Right cardiac atrium (tissue), 5 donors: ENCODE results near the gene GAS2L2. TPM values are rescaled to one million over a fixed set of nuclear protein-coding genes. Genes with fewer than 3 reads are reported as not detected.
"Not testable (repeated sequence)": the region's sequence is repeated elsewhere in the genome, so short reads cannot be mapped to it uniquely, and the experiment has no call there.

ENCODE experiments used
- ATAC-seq, 2 donors: fragments of 200-7000 bp; cut with Tn5 transposase; one replicate each; pipeline versions ENCODE4 v1.8.0 to v1.9.1; 2020; ENCODE audit warnings: moderate library complexity in 2 of 2, mild to moderate bottlenecking in 1 of 2
- DNase-seq, 3 donors: peaks; one replicate each; pipeline ENCODE4 v3.0.0-alpha.2; 2020
- H3K27ac ChIP-seq: one replicate; pipeline ENCODE4 v1.5.1; 2013; ENCODE audit warnings: mild to moderate bottlenecking, low read length, control low read depth, moderate library complexity
- H3K27me3 ChIP-seq: one replicate; pipeline ENCODE4 v1.6.1; 2013; ENCODE audit not compliant: control insufficient read depth, insufficient read depth
- H3K4me1 ChIP-seq: one replicate; pipeline ENCODE4 v1.6.1; 2013; ENCODE audit warnings: low read length; ENCODE audit not compliant: control insufficient read depth, insufficient read depth
- H3K4me3 ChIP-seq: one replicate; pipeline ENCODE4 v1.5.1; 2013; ENCODE audit warnings: low read length, control low read depth
- H3K9me3 ChIP-seq: one replicate; pipeline ENCODE4 v1.6.1; 2013; ENCODE audit warnings: low read length; ENCODE audit not compliant: control insufficient read depth
- WGBS: extraction: QIAGEN DNeasy Blood & Tissue Kit; methylation state at CpG from one replicate; pipeline ENCODE4 v1.1.7; 2013; 5-methylcytosine and 5-hydroxymethylcytosine counted together
- intact Hi-C, 4 donors: fragments of 100-400 bp; cut with DNase I; formaldehyde crosslinking; loops; one replicate each; pipeline versions ENCODE4 v1.11.0 to v1.14.0; 2022 to 2023
- polyA plus RNA-seq: library from polyadenylated mRNA; stranded (reverse); fragments of 200-250 nt; gene quantifications from one replicate; pipeline ENCODE4 v1.2.3, GENCODE V29; 2013
- total RNA-seq, 4 donors: library from RNA; stranded (reverse); fragmentation: NEBNext Ultra II Directional; extraction: Animal tissue kit (Norgen Biotek cat#: 25700); gene quantifications; one replicate each; pipeline ENCODE4 v1.2.1, GENCODE V29; 2021
- donor health status: healthy with polysubstance abuse.
- donor health status: DM: no; HTN: yes; CAD: no.
- donor health status: DM: no; HTN: no; CAD: no.
- donor health status: DM: no; HTN: yes; CAD: no; lungs with severe emphysema.
- donor health status: DM: yes; HTN: yes; CAD: no.

The GAS2L2 gene
- total and polyA plus RNA-seq, 5 donors = 0.09 to 0.19 (median 0.14) TPM; not detected in 2

DNA sequence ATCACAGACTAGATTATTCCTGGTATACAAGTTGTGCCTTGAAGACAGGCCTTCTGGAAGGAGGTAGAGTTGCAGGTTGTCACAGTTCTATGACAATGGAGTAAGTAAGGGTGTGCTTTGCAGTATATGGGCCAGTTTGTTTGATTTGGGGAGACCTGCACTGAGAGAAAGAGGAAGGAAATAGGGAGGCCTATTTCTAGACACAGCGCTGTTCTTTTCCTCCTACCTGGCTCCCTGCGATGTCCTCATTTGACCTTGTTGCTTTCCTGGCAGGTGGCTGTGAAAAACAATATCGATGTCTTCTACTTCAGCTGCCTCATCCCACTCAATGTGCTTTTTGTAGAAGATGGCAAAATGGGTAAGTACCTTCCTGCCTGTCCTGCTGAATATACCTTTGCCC is 44.1 kb downstream of the GAS2L2 start:
- intact Hi-C loops = no loop called here
- Histone ChIP-seq H3K27me3 (no peaks in the 10 kb centered on the region), H3K4me1 (peaks cover 9% of the 10 kb centered on the region), H3K9me3 (no peaks in the 10 kb centered on the region), H3K4me3 (no peak overlapping the region), H3K27ac (no peak overlapping the region)
- ATAC-seq (no peak), DNase-seq (no peak)
- WGBS = 57% methylated on average over 3 of the region's 3 CpGs

DNA sequence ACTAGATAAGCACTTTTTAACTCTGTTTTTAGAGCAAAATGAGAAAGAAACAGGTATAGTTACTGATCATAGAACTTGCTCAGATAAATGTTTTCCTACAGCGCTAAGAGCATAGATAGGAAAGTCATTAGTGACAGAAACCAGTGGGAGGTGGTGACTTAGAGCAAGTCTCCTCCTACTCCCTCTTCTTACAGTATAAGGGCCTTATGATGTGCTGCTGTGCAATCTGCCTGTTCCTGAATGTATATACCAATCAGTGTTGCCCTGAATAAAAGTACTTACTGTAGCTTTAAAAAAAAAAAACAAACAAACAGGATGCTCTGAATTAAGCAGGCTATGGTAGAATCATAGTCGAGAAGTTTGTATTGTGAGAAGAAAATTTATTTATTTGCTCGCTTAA is 44.9 kb downstream of the GAS2L2 start:
- ATAC-seq = no peak
- H3K4me1 ChIP-seq = peaks cover 6% of the 10 kb centered on the region
- no peak for DNase-seq
- intact Hi-C loops = no loop called here
- H3K27me3 ChIP-seq = no peaks in the 10 kb centered on the region
- WGBS = 63% methylated on average over 3 of the region's 3 CpGs
- no peak overlapping the region for H3K4me3 ChIP-seq
- no peaks in the 10 kb centered on the region for H3K9me3 ChIP-seq
- no peak overlapping the region for H3K27ac ChIP-seq

DNA sequence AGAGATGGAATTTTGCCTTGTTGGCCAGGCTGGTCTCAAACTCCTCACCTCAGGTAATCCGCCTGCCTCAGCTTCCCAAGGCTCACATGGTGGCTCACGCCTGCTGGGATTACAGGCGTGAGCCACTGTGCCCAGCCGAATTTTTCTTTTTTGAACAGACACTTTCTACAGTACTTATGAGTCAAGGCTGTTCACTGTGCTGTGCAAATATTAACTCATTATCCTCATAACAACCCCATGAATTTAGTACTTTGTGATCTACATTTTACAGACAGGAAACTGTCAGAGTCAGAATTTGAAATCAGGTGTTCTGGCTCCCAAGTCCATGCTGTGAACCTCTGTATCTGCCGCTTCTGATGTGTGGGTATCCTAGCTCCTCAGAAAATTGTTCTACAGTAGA is 47.3 kb downstream of the GAS2L2 start:
- 94% methylated on average over 5 of the region's 5 CpGs for WGBS
- no peaks in the 10 kb centered on the region for H3K27me3 ChIP-seq
- H3K4me1 ChIP-seq = peaks cover 5% of the 10 kb centered on the region
- H3K4me3 ChIP-seq = no peak overlapping the region
- no peak overlapping the region for H3K27ac ChIP-seq
- DNase-seq = no peak
- intact Hi-C loops = no loop called here
- no peaks in the 10 kb centered on the region for H3K9me3 ChIP-seq
- ATAC-seq = no peak

DNA sequence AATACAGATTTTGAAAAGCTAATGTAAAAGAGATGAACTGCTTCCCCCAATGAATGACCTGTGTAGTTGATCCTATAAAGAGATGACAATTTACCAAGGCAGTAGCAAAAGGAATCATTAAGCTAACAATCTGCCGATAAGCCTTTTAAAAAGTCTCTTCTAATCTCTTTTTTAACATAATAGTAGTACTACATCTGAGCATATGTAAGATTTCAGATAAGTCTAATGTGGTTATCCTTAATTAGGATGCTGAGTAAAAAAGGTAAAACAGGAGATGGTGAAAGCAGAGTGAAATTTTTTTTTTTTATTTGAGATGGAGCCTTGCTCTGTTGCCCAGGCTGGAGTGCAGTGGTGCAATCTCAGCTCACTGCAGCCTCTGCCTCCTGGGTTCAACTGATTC is 47.8 kb downstream of the GAS2L2 start:
- H3K9me3 ChIP-seq = no peaks in the 10 kb centered on the region
- no peak overlapping the region for H3K27ac ChIP-seq
- DNase-seq (no peak), ATAC-seq (no peak)
- H3K4me1 ChIP-seq = peaks cover 5% of the 10 kb centered on the region
- no peak overlapping the region for H3K4me3 ChIP-seq
- WGBS = 98% methylated on average over 1 of the region's 1 CpG
- H3K27me3 ChIP-seq = no peaks in the 10 kb centered on the region
- intact Hi-C loops = no loop called here

DNA sequence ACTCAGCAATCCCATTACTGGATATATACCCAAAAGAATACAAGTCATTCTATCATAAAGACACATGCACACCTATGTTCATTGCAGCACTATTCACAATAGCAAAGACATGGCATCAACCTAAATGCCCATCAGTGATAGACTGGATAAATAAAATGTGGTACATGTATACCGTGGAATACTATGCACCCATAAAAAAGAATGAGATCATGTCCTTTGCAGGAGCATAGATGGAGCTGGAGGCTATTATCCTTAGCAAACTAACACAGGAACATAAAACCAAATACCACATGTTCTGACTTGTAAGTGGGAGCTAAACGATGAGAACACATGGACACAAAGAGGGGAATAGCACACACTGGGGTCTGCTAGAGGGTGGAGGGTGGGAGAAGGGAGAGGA is 49.7 kb downstream of the GAS2L2 start:
- intact Hi-C loops, H3K27me3 ChIP-seq, H3K4me1 ChIP-seq, DNase-seq, H3K27ac ChIP-seq, ATAC-seq, H3K9me3 ChIP-seq, H3K4me3 ChIP-seq: not testable (repeated sequence)
- WGBS = over 99% methylated on average over 2 of the region's 2 CpGs

DNA sequence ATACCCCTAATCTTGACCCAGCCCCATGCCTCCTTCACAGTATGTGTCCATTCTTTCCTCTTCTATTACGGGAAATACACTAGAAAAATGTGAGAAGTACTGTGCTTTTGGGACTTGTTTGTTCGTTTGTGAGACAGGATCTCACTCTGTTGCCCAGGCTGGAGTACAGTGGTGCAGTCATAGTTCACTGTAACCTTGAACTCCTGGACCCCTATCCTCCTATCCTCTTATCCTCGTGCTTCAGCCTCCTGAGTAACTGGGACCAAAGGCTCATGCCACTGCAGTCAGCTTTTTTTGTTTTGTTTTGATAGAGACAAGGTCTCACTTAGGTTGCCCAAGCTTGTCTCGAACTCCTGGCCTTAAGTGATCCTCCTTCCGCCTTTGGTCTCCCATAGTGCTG is 51.5 kb downstream of the GAS2L2 start:
- ATAC-seq = no peak
- WGBS = 93% methylated on average over 5 of the region's 5 CpGs

DNA sequence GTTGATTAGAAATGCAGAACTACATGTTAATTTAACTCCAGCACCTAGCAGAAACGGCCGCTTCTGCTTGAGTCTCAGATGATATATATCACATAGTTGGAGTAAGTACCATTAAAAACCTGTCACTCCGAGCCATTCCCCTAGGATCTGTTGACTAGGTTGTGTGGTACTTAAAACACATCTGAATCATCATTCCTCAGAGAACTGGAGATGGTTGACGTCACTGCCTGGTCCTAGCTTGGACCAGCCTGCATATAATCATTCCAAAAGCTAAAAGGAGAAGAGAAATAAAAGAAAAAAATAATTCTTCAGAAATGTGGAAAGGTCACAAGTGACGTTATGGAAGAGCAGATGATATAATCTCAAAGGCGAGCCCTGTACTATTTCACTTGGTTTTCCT is 52.9 kb downstream of the GAS2L2 start:
- Histone ChIP-seq H3K27me3 (no peaks in the 10 kb centered on the region), H3K9me3 (no peaks in the 10 kb centered on the region), H3K27ac (no peak overlapping the region), H3K4me3 (no peak overlapping the region), H3K4me1 (peaks cover 1% of the 10 kb centered on the region)
- no peak for DNase-seq
- 81% methylated on average over 6 of the region's 6 CpGs for WGBS
- intact Hi-C loops = no loop called here
- ATAC-seq = no peak

More for the DNA sequence above, 51.5 kb downstream of the GAS2L2 start:
- no peak for DNase-seq
- Histone ChIP-seq H3K4me3 (no peak overlapping the region), H3K4me1 (peaks cover 1% of the 10 kb centered on the region), H3K27ac (no peak overlapping the region), H3K27me3 (no peaks in the 10 kb centered on the region), H3K9me3 (no peaks in the 10 kb centered on the region)
- intact Hi-C loops = no loop called here

DNA sequence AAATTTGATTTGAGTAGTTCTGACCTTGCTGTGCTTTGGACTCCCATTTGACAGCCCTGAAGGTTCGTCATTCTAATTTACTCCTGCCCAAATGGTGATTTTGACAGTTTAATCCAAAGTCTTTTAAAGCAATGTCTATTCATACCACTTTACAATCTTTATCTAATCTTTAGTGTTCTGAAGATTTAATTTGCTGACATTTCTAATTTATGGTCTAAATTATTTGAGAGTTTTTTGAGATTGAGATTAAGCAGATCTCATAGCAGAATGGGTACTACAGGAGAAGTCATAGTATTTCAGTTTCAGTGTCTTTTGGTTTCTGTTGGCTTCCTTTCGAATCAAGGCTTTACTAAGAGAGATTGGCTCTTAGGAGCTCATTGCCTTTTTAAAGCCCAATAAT is 54.2 kb downstream of the GAS2L2 start:
- Histone ChIP-seq H3K4me3 (no peak overlapping the region), H3K27ac (no peak overlapping the region), H3K9me3 (no peaks in the 10 kb centered on the region), H3K4me1 (peaks cover 1% of the 10 kb centered on the region), H3K27me3 (no peaks in the 10 kb centered on the region)
- intact Hi-C loops = no loop called here
- no peak for DNase-seq
- WGBS = 95% methylated on average over 2 of the region's 2 CpGs
- no peak for ATAC-seq

DNA sequence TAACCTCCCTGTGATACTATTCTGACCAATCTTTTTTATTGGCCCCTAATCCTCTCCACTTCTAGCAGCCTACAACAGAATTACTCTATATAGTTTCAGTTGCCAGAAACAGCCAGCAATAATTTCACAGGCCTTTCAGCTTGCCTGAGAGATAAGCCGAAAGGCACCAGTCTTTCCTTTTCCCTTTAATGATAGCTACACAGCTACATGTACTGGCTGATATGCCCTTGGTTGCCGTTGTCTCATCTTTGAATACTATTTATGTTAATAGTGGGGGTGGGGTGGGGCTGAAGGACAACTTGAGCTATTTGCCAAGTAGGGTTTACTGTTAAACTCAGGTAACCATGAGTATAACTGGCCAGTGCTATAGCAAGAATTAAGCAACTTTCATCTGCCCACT is 57.4 kb downstream of the GAS2L2 start:
- ATAC-seq = peak; percentile 41 to 67
- Histone ChIP-seq H3K9me3 (no peaks in the 10 kb centered on the region), H3K4me1 (no peaks in the 10 kb centered on the region), H3K4me3 (no peak overlapping the region), H3K27me3 (no peaks in the 10 kb centered on the region), H3K27ac (peak overlapping the region; percentile 14)
- no peak for DNase-seq
- 44% methylated on average over 2 of the region's 2 CpGs for WGBS
- intact Hi-C loops = no loop called here

DNA sequence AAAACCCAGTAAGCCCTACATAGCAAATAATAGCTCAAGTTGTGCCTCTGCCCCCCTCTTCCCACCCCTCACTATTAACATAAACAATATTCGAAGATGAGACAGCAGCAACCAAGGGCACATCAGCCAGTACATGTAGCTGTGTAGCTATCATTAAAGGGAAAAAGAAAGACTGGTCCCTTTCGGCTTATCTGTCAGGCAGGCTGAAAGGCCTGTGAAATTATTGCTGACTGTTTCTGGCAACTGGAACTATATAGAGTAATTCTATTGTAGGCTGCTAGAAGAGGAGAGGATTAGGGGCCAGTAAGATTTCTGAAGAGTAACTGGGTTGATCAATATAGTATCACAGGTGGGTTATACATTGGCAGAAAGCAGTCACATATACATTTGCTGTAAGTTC is 58.1 kb downstream of the GAS2L2 start:
- ATAC-seq (no peak), DNase-seq (no peak)
- no peaks in the 10 kb centered on the region for H3K27me3 ChIP-seq
- no peaks in the 10 kb centered on the region for H3K9me3 ChIP-seq
- intact Hi-C loops = no loop called here
- WGBS = 55% methylated on average over 2 of the region's 2 CpGs
- peak overlapping the region; percentile 37 for H3K27ac ChIP-seq
- no peaks in the 10 kb centered on the region for H3K4me1 ChIP-seq
- H3K4me3 ChIP-seq = no peak overlapping the region
